H9 (cell line): Measurements from ENCODE around the gene HIRIP3. TPM values are rescaled to one million over a fixed set of nuclear protein-coding genes. Genes with fewer than 3 reads are reported as not detected.

Experiments
- DNase-seq: peaks from one replicate; pipeline ENCODE4 v3.0.0-alpha.2; 2017
- H2AFZ ChIP-seq: one replicate; pipeline ENCODE4 v1.6.1; 2013; ENCODE audit warnings: mild to moderate bottlenecking, low read length, control low read depth, moderate library complexity
- H2AK5ac ChIP-seq: 2 replicates; pipeline ENCODE4 v1.6.1; 2013; ENCODE audit warnings: low read length, control low read depth, mixed read lengths; ENCODE audit not compliant: insufficient read length
- H2BK120ac ChIP-seq: one replicate; pipeline ENCODE4 v1.6.1; 2013; ENCODE audit warnings: low read depth, mild to moderate bottlenecking, low read length, control low read depth, inconsistent platforms; ENCODE audit not compliant: poor library complexity, severe bottlenecking
- H2BK12ac ChIP-seq: 2 replicates; pipeline ENCODE4 v1.6.1; 2013; ENCODE audit warnings: low read length, control low read depth, mixed read lengths, low read depth; ENCODE audit not compliant: insufficient read length
- H2BK15ac ChIP-seq: 2 replicates; pipeline ENCODE4 v1.6.1; 2013; ENCODE audit warnings: low read depth, low read length, control low read depth
- H2BK20ac ChIP-seq: one replicate; pipeline ENCODE4 v1.6.1; 2013; ENCODE audit warnings: low read depth, mild to moderate bottlenecking, low read length, control low read depth, inconsistent platforms; ENCODE audit not compliant: poor library complexity, severe bottlenecking
- H2BK5ac ChIP-seq: 2 replicates; pipeline ENCODE4 v1.6.1; 2013; ENCODE audit warnings: low read length, control low read depth, mixed read lengths; ENCODE audit not compliant: insufficient read length
- H3K14ac ChIP-seq: 2 replicates; pipeline ENCODE4 v1.6.1; 2013; ENCODE audit warnings: low read length, control low read depth; ENCODE audit not compliant: insufficient read depth
- H3K18ac ChIP-seq: 2 replicates; pipeline ENCODE4 v1.6.1; 2013; ENCODE audit warnings: low read depth, mild to moderate bottlenecking, mixed read lengths, low read length, control low read depth; ENCODE audit not compliant: insufficient read length
- H3K23ac ChIP-seq: 2 replicates; pipeline ENCODE4 v1.6.1; 2013; ENCODE audit warnings: low read length, control low read depth, mixed read lengths, low read depth; ENCODE audit not compliant: insufficient read length
- H3K23me2 ChIP-seq: 2 replicates; pipeline ENCODE4 v1.6.1; 2013; ENCODE audit warnings: low read depth, mild to moderate bottlenecking, mixed read lengths, low read length, control low read depth; ENCODE audit not compliant: insufficient read length, poor library complexity, severe bottlenecking
- H3K27ac ChIP-seq: 2 replicates; pipeline ENCODE4 v1.5.1; 2013; ENCODE audit warnings: low read length, control low read depth, mixed read lengths, low read depth; ENCODE audit not compliant: insufficient read length
- H3K27me3 ChIP-seq: 2 replicates; pipeline ENCODE4 v1.6.1; 2013; ENCODE audit warnings: low read length, control low read depth, inconsistent platforms; ENCODE audit not compliant: insufficient read depth
- H3K4ac ChIP-seq: 2 replicates; pipeline ENCODE4 v1.6.1; 2013; ENCODE audit warnings: low read depth, mild to moderate bottlenecking, control low read depth, inconsistent platforms, low read length, moderate library complexity
- H3K4me1 ChIP-seq: 2 replicates; pipeline ENCODE4 v1.6.1; 2013; ENCODE audit warnings: low read length, control low read depth, inconsistent platforms; ENCODE audit not compliant: insufficient read depth
- H3K4me2 ChIP-seq: 2 replicates; pipeline ENCODE4 v1.6.1; 2013; ENCODE audit warnings: low read length, control low read depth, mixed read lengths; ENCODE audit not compliant: insufficient read length, insufficient read depth
- H3K56ac ChIP-seq: 2 replicates; pipeline ENCODE4 v1.6.1; 2013; ENCODE audit warnings: low read depth, mild to moderate bottlenecking, mixed read lengths, low read length, control low read depth; ENCODE audit not compliant: insufficient read length
- H3K79me1 ChIP-seq: 2 replicates; pipeline ENCODE4 v1.6.1; 2013; ENCODE audit warnings: low read depth, mild to moderate bottlenecking, moderate library complexity, low read length, control low read depth, inconsistent platforms; ENCODE audit not compliant: insufficient read depth, poor library complexity, severe bottlenecking
- H3K79me2 ChIP-seq: 2 replicates; pipeline ENCODE4 v1.6.1; 2013; ENCODE audit warnings: low read length, control low read depth, inconsistent platforms; ENCODE audit not compliant: insufficient read depth
- H3K9ac ChIP-seq: 2 replicates; pipeline ENCODE4 v1.6.1; 2013; ENCODE audit warnings: low read length, control low read depth, mixed read lengths; ENCODE audit not compliant: insufficient read length; ENCODE audit errors: extremely low read depth
- H3K9me3 ChIP-seq: one replicate; pipeline ENCODE4 v1.6.1; 2013; ENCODE audit warnings: low read depth, low read length, inconsistent platforms; ENCODE audit not compliant: control insufficient read depth
- H3T11ph ChIP-seq: one replicate; pipeline ENCODE4 v1.6.1; 2013; ENCODE audit warnings: mild to moderate bottlenecking, low read length, control low read depth, inconsistent platforms
- H4K20me1 ChIP-seq: one replicate; pipeline ENCODE4 v1.6.1; 2013; ENCODE audit not compliant: control insufficient read depth, insufficient read length, insufficient read depth
- H4K5ac ChIP-seq: 2 replicates; pipeline ENCODE4 v1.6.1; 2013; ENCODE audit warnings: low read depth, mild to moderate bottlenecking, mixed read lengths, low read length, control low read depth; ENCODE audit not compliant: insufficient read length
- H4K8ac ChIP-seq: replicated peaks from 2 replicates; pipeline ENCODE4 v1.6.1; 2013; ENCODE audit warnings: low read length, control low read depth, mixed read lengths, low read depth; ENCODE audit not compliant: insufficient read length
- H4K91ac ChIP-seq: 2 replicates; pipeline ENCODE4 v1.6.1; 2013; ENCODE audit warnings: low read depth, mild to moderate bottlenecking, moderate library complexity, mixed read lengths, low read length, control low read depth; ENCODE audit not compliant: insufficient read length
- H3K27ac Mint-ChIP-seq, 3 experiments: 2 replicates in 2 of 3; 3 replicates in 1 of 3; pipeline ENCODE4 v1.8.0; 2020 to 2021; ENCODE audit warnings: mixed read lengths in 3 of 3, mild to moderate bottlenecking in 1 of 3, moderate library complexity in 1 of 3
- H3K27me3 Mint-ChIP-seq: 2 replicates; pipeline ENCODE4 v1.8.0; 2021; ENCODE audit warnings: low read depth, mild to moderate bottlenecking, moderate library complexity, mixed read lengths
- H3K36me3 Mint-ChIP-seq, 3 experiments: 2 replicates in 2 of 3; 3 replicates in 1 of 3; pipeline ENCODE4 v1.8.0; 2020 to 2021; ENCODE audit warnings: low read depth in 3 of 3, mixed read lengths in 3 of 3; ENCODE audit not compliant: insufficient read depth in 1 of 3
- H3K4me1 Mint-ChIP-seq, 2 experiments: 2 replicates each; pipeline ENCODE4 v1.8.0; 2020; ENCODE audit warnings: mixed read lengths in 2 of 2
- H3K4me3 Mint-ChIP-seq, 2 experiments: 2 replicates in 1 of 2; 3 replicates in 1 of 2; pipeline ENCODE4 v1.8.0; 2020 to 2021; ENCODE audit warnings: mild to moderate bottlenecking in 2 of 2, mixed read lengths in 2 of 2, moderate library complexity in 1 of 2
- H3K9me3 Mint-ChIP-seq, 2 experiments: 2 replicates in 1 of 2; 3 replicates in 1 of 2; pipeline ENCODE4 v1.8.0; 2020; ENCODE audit warnings: mild to moderate bottlenecking in 2 of 2, mixed read lengths in 2 of 2, moderate library complexity in 1 of 2
- CTCF ChIP-seq: fragments of 200-600 bp; sonication (generic); conservative IDR thresholded peaks from 3 replicates; pipeline ENCODE4 v1.8.0; 2021; ENCODE audit warnings: antibody characterized with exemption, mild to moderate bottlenecking
- WGBS: extraction: QIAGEN DNeasy Blood & Tissue Kit; methylation state at CpG from one replicate; pipeline ENCODE4 v1.1.7; 2013; ENCODE audit warnings: missing lambda C conversion rate, low lambda C conversion rate, mixed read lengths; ENCODE audit not compliant: insufficient read length; ENCODE audit errors: extremely low coverage; 5-methylcytosine and 5-hydroxymethylcytosine counted together
- total RNA-seq: library from RNA; stranded (reverse); gene quantifications from 2 replicates; pipeline ENCODE4 v1.2.1, GENCODE V29; 2021

Gene HIRIP3
- total RNA-seq, 1 experiment from 2014 or later, result 21.6 TPM

GRCh38 chr16:29972500-29972899, 22.9 kb downstream of the HIRIP3 start:
- Histone ChIP-seq H3K79me1 (peaks cover 7% of the 10 kb centered on the region), H3T11ph (no peak overlapping the region), H2AK5ac (no peak overlapping the region), H3K27me3 (peaks cover 3% of the 10 kb centered on the region; the same call in 1 of the 2 replicates), H2BK12ac (no peak overlapping the region), H3K14ac (no peak overlapping the region), H2AFZ (no peak overlapping the region), H4K91ac (no peak overlapping the region), H4K20me1 (no peaks in the 10 kb centered on the region), H2BK15ac (no peak overlapping the region), H3K9me3 (peaks cover 7% of the 10 kb centered on the region), H3K9ac (no peak overlapping the region), H3K4me2 (no peak overlapping the region), H3K23ac (no peak overlapping the region), H3K56ac (no peak overlapping the region), H3K4me1 (peaks cover 3% of the 10 kb centered on the region; the same call in 1 of the 2 replicates), H3K27ac (no peak overlapping the region), H2BK120ac (no peak overlapping the region), H3K4ac (no peak overlapping the region), H2BK5ac (no peak overlapping the region), H2BK20ac (no peak overlapping the region), H3K79me2 (peaks cover 5% of the 10 kb centered on the region; the same call in 1 of the 2 replicates), H3K18ac (no peak overlapping the region), H4K5ac (no peak overlapping the region), H3K23me2 (peaks cover 14% of the 10 kb centered on the region), H4K8ac (no peak overlapping the region)
- TF ChIP-seq CTCF, result no peak
- Mint-ChIP-seq H3K9me3 (peaks cover 14 to 16% of the 10 kb centered on the region in 2 experiments), H3K27ac (no peak overlapping the region), H3K4me3 (peak overlapping the region in 1 of 2 experiments; percentile 95; a peak in 1 of 5 replicates), H3K36me3 (peaks cover 35 to 46% (median 45%) of the 10 kb centered on the region in 3 experiments), H3K27me3 (peaks cover 16% of the 10 kb centered on the region), H3K4me1 (peaks cover 29% of the 10 kb centered on the region in 2 experiments)
- no peak for DNase-seq
- WGBS, result no CpG with 5 or more reads among the region's 1 CpG
